PFSK-1 (cell line): ENCODE results near the gene MX2.

Source experiments
- FOXP2 ChIP-seq: optimal IDR thresholded peaks from 2 replicates; pipeline ENCODE3; 2011; ENCODE audit warnings: borderline replicate concordance, control low read depth, inconsistent platforms; ENCODE audit not compliant: insufficient read depth; ENCODE audit errors: extremely low read length, extremely low read depth
- POLR2AphosphoS5 ChIP-seq: IDR thresholded peaks from 2 replicates; pipeline ENCODE4 v1.6.1; 2012; ENCODE audit warnings: low read depth, mild to moderate bottlenecking, control low read depth, low read length, moderate library complexity
- SIN3A ChIP-seq: IDR thresholded peaks from 2 replicates; pipeline ENCODE4 v1.6.1; 2012; ENCODE audit warnings: mild to moderate bottlenecking, low read length, moderate library complexity, borderline replicate concordance; ENCODE audit not compliant: insufficient read depth
- TAF1 ChIP-seq: IDR thresholded peaks from 2 replicates; pipeline ENCODE4 v1.6.1; 2012; ENCODE audit warnings: low read length, control low read depth, borderline replicate concordance; ENCODE audit not compliant: insufficient read depth
- TF ChIP-seq, protein P1 (sequence below), 2 experiments: IDR thresholded peaks; 2 replicates each; pipeline versions ENCODE4 v1.6.1 to v1.8.0; 2011 to 2012; ENCODE audit warnings: low read depth in 2 of 2, low read length in 2 of 2, control low read depth in 1 of 2, inconsistent platforms in 1 of 2, mild to moderate bottlenecking in 1 of 2, moderate library complexity in 1 of 2; ENCODE audit not compliant: insufficient read depth in 1 of 2

The MX2 gene

DNA sequence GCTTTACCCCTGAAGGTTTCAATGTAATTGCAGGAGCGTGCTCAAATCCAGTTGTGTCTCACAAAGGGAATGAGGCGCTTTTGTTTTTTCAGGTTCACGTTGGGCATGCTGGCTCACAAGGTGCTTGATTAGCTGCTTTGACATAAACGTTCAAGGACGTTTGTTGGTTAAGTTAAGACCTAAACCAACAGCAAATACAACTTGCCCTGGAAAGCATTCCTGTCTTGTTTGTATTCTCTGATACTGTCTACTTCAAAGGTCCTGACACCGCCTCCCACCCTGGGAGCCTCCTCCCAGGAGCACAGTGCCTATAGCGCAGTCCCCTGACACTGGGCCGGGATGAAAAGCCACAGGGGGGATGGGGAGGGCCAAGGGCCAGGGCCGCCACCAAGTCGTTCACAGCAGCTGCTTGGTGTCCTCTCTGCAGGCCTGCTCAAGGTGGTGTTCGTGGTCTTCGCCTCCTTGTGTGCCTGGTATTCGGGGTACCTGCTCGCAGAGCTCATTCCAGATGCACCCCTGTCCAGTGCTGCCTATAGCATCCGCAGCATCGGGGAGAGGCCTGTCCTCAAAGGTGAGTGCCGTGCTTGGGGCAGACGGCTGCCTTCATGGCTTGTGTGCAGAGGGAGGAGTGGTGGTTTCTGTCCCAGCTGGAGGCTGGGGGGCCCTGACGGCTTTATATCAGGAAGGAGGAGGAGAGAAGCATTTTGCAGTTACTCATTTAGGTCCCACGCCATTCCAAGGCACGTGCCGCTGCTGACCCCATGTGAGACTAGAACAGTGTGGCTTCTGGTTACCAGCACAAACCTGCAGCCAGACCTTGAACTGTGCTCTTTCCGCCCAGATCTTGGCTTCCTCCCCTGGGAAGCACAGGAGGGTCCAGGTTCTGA lies 39.1 kb upstream of the MX2 start:
- TF ChIP-seq, protein P1, sequence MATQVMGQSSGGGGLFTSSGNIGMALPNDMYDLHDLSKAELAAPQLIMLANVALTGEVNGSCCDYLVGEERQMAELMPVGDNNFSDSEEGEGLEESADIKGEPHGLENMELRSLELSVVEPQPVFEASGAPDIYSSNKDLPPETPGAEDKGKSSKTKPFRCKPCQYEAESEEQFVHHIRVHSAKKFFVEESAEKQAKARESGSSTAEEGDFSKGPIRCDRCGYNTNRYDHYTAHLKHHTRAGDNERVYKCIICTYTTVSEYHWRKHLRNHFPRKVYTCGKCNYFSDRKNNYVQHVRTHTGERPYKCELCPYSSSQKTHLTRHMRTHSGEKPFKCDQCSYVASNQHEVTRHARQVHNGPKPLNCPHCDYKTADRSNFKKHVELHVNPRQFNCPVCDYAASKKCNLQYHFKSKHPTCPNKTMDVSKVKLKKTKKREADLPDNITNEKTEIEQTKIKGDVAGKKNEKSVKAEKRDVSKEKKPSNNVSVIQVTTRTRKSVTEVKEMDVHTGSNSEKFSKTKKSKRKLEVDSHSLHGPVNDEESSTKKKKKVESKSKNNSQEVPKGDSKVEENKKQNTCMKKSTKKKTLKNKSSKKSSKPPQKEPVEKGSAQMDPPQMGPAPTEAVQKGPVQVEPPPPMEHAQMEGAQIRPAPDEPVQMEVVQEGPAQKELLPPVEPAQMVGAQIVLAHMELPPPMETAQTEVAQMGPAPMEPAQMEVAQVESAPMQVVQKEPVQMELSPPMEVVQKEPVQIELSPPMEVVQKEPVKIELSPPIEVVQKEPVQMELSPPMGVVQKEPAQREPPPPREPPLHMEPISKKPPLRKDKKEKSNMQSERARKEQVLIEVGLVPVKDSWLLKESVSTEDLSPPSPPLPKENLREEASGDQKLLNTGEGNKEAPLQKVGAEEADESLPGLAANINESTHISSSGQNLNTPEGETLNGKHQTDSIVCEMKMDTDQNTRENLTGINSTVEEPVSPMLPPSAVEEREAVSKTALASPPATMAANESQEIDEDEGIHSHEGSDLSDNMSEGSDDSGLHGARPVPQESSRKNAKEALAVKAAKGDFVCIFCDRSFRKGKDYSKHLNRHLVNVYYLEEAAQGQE (IDR thresholded peaks at IDR 0.05; ENCODE audit: insufficient read depth in 1 of 2, low read depth in 2 of 2, low read length in 2 of 2) = no peak
- TF ChIP-seq SIN3A (no peak), POLR2AphosphoS5 (no peak), FOXP2 (no peak), TAF1 (no peak)

DNA sequence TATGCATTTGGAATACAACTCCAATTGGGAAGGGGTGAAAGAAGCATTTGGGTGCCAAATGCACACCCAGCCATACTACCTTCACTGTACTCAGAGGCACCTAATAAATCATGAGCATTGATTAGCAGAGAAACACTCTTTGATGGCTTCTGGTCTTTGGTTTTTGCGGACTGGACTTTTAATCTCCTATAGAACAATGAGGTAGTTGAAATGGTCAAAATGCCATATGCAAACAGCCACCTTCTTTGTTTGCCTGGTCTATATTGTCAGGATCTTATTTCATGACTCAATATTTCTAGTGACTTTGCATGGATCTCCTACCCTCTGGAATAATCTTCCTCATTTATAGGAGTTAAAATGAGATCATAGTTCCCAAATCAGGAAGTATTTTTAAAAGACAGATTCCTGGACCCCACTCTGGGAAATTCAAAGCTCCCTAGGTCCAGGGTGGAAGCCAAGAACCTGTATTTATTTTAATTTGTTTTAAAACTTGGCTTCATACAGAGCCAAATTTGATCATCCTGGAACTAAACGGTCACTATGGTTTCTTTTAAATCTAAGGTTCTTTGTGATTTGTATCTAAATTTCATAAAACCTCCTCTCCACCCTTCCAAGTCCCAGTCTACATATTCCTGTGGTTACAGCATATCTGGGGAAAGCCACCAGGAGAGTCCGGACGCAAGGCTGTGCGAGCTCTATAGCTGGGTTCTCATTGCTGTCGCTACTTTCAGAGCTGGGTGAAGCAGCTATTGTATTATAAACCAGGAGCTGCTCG lies 36.5 kb upstream of the MX2 start:
- TF ChIP-seq POLR2AphosphoS5 = no peak
- no peak for TF ChIP-seq SIN3A

DNA sequence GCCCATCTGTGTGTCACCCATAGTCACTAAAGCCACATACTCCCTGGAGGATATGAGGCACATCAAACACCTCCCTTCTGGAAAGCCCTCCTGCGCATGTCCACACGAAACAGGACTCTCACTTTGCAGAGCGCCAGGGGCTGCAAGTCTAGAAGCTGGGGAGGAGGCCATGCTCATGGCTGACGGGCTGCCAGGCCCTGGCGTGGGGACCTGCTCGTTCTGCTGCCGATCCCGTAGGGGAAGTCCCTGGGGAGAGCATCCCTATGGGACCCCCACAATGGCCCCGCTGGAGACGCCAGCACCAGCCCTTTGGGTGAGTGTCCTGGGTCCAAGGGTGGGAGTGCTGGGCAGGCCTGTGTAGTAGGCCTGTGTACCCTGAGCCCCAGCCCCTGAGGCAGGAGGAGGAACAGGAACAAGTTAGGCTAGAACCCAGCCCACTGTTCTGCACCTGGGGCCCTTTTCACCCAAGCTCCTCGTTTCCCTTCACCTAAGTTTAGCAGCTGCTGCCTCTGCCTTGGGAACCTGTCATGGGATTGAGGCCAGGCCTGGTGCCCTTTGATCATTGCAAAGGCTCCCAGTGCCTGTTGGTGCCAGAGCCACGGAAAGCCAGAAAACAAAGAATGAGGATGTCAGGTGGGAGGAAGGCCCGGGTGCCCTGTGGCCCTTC lies 35.3 kb upstream of the MX2 start:
- no peak for TF ChIP-seq SIN3A
- no peak for TF ChIP-seq TAF1
- TF ChIP-seq POLR2AphosphoS5 = no peak
- TF ChIP-seq FOXP2 = no peak
- TF ChIP-seq, protein P1 (IDR thresholded peaks at IDR 0.05; ENCODE audit: insufficient read depth in 1 of 2, low read depth in 2 of 2, low read length in 2 of 2) = no peak

DNA sequence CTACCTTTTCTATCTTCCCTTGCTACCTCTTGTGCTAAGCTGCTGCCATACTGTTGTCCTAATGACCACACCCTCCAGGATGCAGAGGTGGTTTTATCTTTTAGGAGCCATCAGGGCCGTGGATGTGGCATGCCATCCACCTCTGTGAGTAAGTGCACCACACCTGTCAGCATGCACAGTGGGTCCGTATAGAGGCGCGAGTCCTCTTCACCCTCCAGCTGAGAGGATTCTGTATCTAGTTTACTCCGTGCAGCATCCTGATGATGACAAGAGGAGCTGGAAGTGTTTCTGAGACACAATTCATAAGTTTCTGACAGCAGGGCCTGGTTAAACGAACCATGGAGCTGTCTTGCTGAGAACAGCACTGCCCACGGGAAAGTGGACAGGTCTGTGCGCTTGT lies 34.1 kb upstream of the MX2 start:
- TF ChIP-seq, protein P1 (IDR thresholded peaks at IDR 0.05; ENCODE audit: insufficient read depth in 1 of 2, low read depth in 2 of 2, low read length in 2 of 2) = no peak
- TF ChIP-seq FOXP2 (no peak), SIN3A (no peak), POLR2AphosphoS5 (no peak), TAF1 (no peak)

DNA sequence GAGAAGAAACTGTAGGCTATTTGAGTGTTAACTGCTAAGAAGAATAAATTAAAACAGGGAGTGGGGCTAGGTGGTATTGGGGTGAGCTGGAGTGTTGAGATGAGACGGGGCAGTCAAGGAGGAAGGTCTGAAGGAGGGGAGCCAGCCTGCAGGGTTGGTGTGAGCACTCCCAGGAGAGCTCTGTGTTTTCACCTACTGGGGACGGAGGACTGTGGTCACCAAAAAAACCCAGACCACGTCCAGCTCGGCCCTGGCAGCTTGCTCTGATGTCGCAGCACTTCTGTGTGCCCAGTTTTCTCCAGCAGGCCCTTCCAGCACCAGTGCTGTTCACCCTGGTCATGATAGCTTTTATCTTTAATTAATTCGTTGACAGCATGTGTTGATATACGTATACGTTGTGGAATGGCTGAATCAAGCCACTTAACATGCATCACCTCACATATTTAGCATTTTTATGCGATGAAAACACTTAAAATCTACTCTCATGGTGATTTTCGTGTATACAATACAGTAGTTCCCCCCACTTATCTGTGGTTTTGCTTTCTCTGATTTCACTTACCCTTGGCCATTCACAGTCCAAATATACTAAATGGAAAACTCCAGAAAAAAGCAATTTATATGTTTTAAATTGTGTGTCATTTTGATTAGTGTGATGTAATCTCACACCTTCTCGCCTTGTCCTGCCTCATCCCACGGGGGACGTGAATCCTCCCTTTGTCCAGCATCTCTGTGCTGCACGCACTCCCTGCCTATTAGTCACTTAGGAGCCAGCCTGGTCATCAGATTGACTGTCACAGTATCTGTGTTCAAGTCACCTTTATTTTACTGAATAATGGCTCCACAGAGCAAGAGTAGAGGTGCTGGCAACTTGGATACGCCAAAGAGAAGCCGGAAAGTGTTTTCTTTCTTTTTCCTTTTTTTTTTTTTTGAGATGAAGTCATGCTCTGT lies 32.9 kb upstream of the MX2 start:
- TF ChIP-seq FOXP2 = no peak
- TF ChIP-seq, protein P1 (IDR thresholded peaks at IDR 0.05; ENCODE audit: insufficient read depth in 1 of 2, low read depth in 2 of 2, low read length in 2 of 2) = no peak
- no peak for TF ChIP-seq POLR2AphosphoS5
- no peak for TF ChIP-seq SIN3A
- TF ChIP-seq TAF1 = no peak
